ENCODE measurements around the gene PELO. TPM values are rescaled to one million over a fixed set of nuclear protein-coding genes. Genes with fewer than 3 reads are reported as not detected.
"Not testable (repeated sequence)": the region's sequence is repeated elsewhere in the genome, so short reads cannot be mapped to it uniquely, and the experiment has no call there.

The PELO gene
- polyA plus RNA-seq, 1 experiment, result 29.6 TPM

GRCh38 chr5:52743970-52744369, 43.7 kb upstream of the PELO start:
- peak; percentile 16 for DNase-seq (ENCODE audit: low read depth)
- ChIA-PET CTCF (no interaction called here), POLR2A (no interaction called here)
- Histone ChIP-seq H3K36me3 (ENCODE audit: control insufficient read depth, insufficient read depth, low read length) (no peaks in the 10 kb centered on the region), H3K4me3 (ENCODE audit: low read depth, low read length) (no peak overlapping the region), H3K27me3 (ENCODE audit: control insufficient read depth, insufficient read depth, low read length) (no peaks in the 10 kb centered on the region)
- no peak for TF ChIP-seq CTCF (IDR thresholded peaks at IDR 0.05; ENCODE audit: insufficient read depth, low read depth, low read length)

GRCh38 chr5:52744867-52745458, 42.8 kb upstream of the PELO start:
- H3K36me3 ChIP-seq (ENCODE audit: control insufficient read depth, insufficient read depth, low read length); DNase-seq (ENCODE audit: low read depth); H3K4me3 ChIP-seq (ENCODE audit: low read depth, low read length); POLR2A ChIA-PET; H3K27me3 ChIP-seq (ENCODE audit: control insufficient read depth, insufficient read depth, low read length); CTCF ChIA-PET: not testable (repeated sequence)

GRCh38 chr5:52746539-52746938, 41.2 kb upstream of the PELO start:
- Histone ChIP-seq H3K36me3 (ENCODE audit: control insufficient read depth, insufficient read depth, low read length) (no peaks in the 10 kb centered on the region), H3K4me3 (ENCODE audit: low read depth, low read length) (no peak overlapping the region), H3K27me3 (ENCODE audit: control insufficient read depth, insufficient read depth, low read length) (no peaks in the 10 kb centered on the region)
- ChIA-PET CTCF (no interaction called here), POLR2A (no interaction called here)
- no peak for DNase-seq (ENCODE audit: low read depth)
- TF ChIP-seq CTCF (IDR thresholded peaks at IDR 0.05; ENCODE audit: insufficient read depth, low read depth, low read length), result no peak

GRCh38 chr5:52748590-52748989, 39.1 kb upstream of the PELO start:
- POLR2A ChIA-PET, result no interaction called here

GRCh38 chr5:52749666-52750065, 38.0 kb upstream of the PELO start:
- TF ChIP-seq CTCF (IDR thresholded peaks at IDR 0.05; ENCODE audit: insufficient read depth, low read depth, low read length), result no peak
- no peaks in the 10 kb centered on the region; the same call in 1 of the 2 replicates for H3K27me3 ChIP-seq (ENCODE audit: control insufficient read depth, insufficient read depth, low read length)
- DNase-seq (ENCODE audit: low read depth), result no peak
- ChIA-PET POLR2A (no interaction called here), CTCF (interaction anchor here (0.9 kb wide), 1 partner anchor 95 kb away, joined by 3 read pairs; no protein-coding TSS in a partner anchor)
- no peaks in the 10 kb centered on the region for H3K36me3 ChIP-seq (ENCODE audit: control insufficient read depth, insufficient read depth, low read length)
- no peak overlapping the region for H3K4me3 ChIP-seq (ENCODE audit: low read depth, low read length)

More at GRCh38 chr5:52748590-52748989, 39.1 kb upstream of the PELO start:
- CTCF ChIA-PET, result no interaction called here
- Histone ChIP-seq H3K4me3 (ENCODE audit: low read depth, low read length) (no peak overlapping the region), H3K27me3 (ENCODE audit: control insufficient read depth, insufficient read depth, low read length) (no peaks in the 10 kb centered on the region; the same call in 1 of the 2 replicates), H3K36me3 (ENCODE audit: control insufficient read depth, insufficient read depth, low read length) (no peaks in the 10 kb centered on the region)
- no peak for DNase-seq (ENCODE audit: low read depth)
- no peak for TF ChIP-seq CTCF (IDR thresholded peaks at IDR 0.05; ENCODE audit: insufficient read depth, low read depth, low read length)

GRCh38 chr5:52751137-52751536, 36.6 kb upstream of the PELO start:
- H3K4me3 ChIP-seq (ENCODE audit: low read depth, low read length), result no peak overlapping the region
- DNase-seq (ENCODE audit: low read depth), result no peak
- ChIA-PET POLR2A (no interaction called here), CTCF (no interaction called here)
- no peak for TF ChIP-seq CTCF (IDR thresholded peaks at IDR 0.05; ENCODE audit: insufficient read depth, low read depth, low read length)
- no peaks in the 10 kb centered on the region for H3K36me3 ChIP-seq (ENCODE audit: control insufficient read depth, insufficient read depth, low read length)
- no peaks in the 10 kb centered on the region; the same call in 1 of the 2 replicates for H3K27me3 ChIP-seq (ENCODE audit: control insufficient read depth, insufficient read depth, low read length)
